Panc1 (cell line): ENCODE data around the gene RASA3. TPM values are rescaled to one million over a fixed set of nuclear protein-coding genes. Genes with fewer than 3 reads are reported as not detected.
A peak's percentile ranks its signal among the peaks of the same experiment; 100 is the strongest.

Experiments used
- ATAC-seq: fragments of 200-7000 bp; cut with Tn5 transposase; 2 replicates; pipeline ENCODE4 v1.9.1; 2020; ENCODE audit warnings: mild to moderate bottlenecking, moderate library complexity
- BruUV-seq: library from RNA; stranded (reverse); fragments of 400-500 nt; replicated peaks from 2 replicates; lab custom pipeline; 2021; lab: Mats Ljungman, UMichigan
- CTCF ChIA-PET: fragments of 300-600 bp; sonication (Branson Sonifier 250); formaldehyde crosslinking; loops from one replicate; lab custom pipeline; 2022; ENCODE audit warnings: antibody characterized with exemption; lab: Charles Lee
- POLR2A ChIA-PET: fragments of 300-600 bp; sonication (Branson Sonifier 250); formaldehyde crosslinking; loops from one replicate; lab custom pipeline; 2022; ENCODE audit warnings: antibody characterized with exemption; lab: Charles Lee
- DNase-seq: peaks from one replicate; pipeline ENCODE4 v3.0.0-alpha.2; 2010; ENCODE audit warnings: low read depth, low spot score
- H3K27ac ChIP-seq: 2 replicates; pipeline ENCODE4 v1.5.1; 2011; ENCODE audit warnings: mild to moderate bottlenecking, low read length, inconsistent platforms
- H3K27me3 ChIP-seq: fragments of 200-500 bp; sonication (Bioruptor generic); 2 replicates; pipeline ENCODE4 v1.6.0; 2014; ENCODE audit warnings: low read length, inconsistent platforms; ENCODE audit not compliant: control insufficient read depth, insufficient read depth
- H3K36me3 ChIP-seq: fragments of 200-500 bp; sonication (Bioruptor generic); 2 replicates; pipeline ENCODE4 v1.5.1; 2014; ENCODE audit warnings: inconsistent platforms, mild to moderate bottlenecking, low read length, moderate library complexity; ENCODE audit not compliant: control insufficient read depth, insufficient read depth
- H3K4me1 ChIP-seq: 2 replicates; pipeline ENCODE4 v1.5.1; 2011; ENCODE audit warnings: inconsistent platforms, mild to moderate bottlenecking, low read length, moderate library complexity; ENCODE audit not compliant: control insufficient read depth, insufficient read depth
- H3K4me3 ChIP-seq, 2 experiments: 2 replicates each; pipeline ENCODE4 v1.5.1; 2011 to 2012; ENCODE audit warnings: low read depth in 2 of 2, low read length in 2 of 2, mild to moderate bottlenecking in 2 of 2, inconsistent platforms in 1 of 2, moderate library complexity in 1 of 2
- H3K9me3 ChIP-seq: fragments of 200-500 bp; sonication (Bioruptor generic); 2 replicates; pipeline ENCODE4 v1.5.1; 2014; ENCODE audit warnings: low read depth, mild to moderate bottlenecking, inconsistent platforms, low read length, moderate library complexity; ENCODE audit not compliant: control insufficient read depth, insufficient read depth
- CTCF ChIP-seq: fragments of 450-650 bp; IDR thresholded peaks from 2 replicates; pipeline ENCODE4 v1.5.1; 2017; ENCODE audit warnings: mild to moderate bottlenecking
- POLR2AphosphoS5 ChIP-seq: IDR thresholded peaks from 2 replicates; pipeline ENCODE4 v1.6.1; 2012; ENCODE audit warnings: mild to moderate bottlenecking, low read depth, low read length, moderate library complexity
- SIN3A ChIP-seq: IDR thresholded peaks from 2 replicates; pipeline ENCODE4 v1.6.1; 2012; ENCODE audit warnings: low read depth, mild to moderate bottlenecking, low read length, moderate library complexity, borderline replicate concordance; ENCODE audit not compliant: insufficient read depth
- TCF7L2 ChIP-seq: IDR thresholded peaks from 2 replicates; pipeline ENCODE4 v1.6.1; 2011; ENCODE audit warnings: mild to moderate bottlenecking, low read depth, low read length, inconsistent platforms
- in situ Hi-C: cut with HindIII; loops from 2 replicates; pipeline ENCODE4 v1.10.0; 2016; ENCODE audit warnings: low sequenced_read_pairs, low pct_unique_long_range_greater_than_20kb
- intact Hi-C: fragments of 100-400 bp; cut with micrococcal nuclease; formaldehyde crosslinking; loops from one replicate; pipeline ENCODE4 v1.10.0; 2022; ENCODE audit not compliant: unreplicated experiment
- total RNA-seq: library from RNA; stranded (reverse); gene quantifications from one replicate; pipeline ENCODE4 v1.2.1, GENCODE V29; 2021; ENCODE audit not compliant: unreplicated experiment

The RASA3 gene
- total RNA-seq, 1 experiment from 2014 or later = 33.7 TPM

DNA sequence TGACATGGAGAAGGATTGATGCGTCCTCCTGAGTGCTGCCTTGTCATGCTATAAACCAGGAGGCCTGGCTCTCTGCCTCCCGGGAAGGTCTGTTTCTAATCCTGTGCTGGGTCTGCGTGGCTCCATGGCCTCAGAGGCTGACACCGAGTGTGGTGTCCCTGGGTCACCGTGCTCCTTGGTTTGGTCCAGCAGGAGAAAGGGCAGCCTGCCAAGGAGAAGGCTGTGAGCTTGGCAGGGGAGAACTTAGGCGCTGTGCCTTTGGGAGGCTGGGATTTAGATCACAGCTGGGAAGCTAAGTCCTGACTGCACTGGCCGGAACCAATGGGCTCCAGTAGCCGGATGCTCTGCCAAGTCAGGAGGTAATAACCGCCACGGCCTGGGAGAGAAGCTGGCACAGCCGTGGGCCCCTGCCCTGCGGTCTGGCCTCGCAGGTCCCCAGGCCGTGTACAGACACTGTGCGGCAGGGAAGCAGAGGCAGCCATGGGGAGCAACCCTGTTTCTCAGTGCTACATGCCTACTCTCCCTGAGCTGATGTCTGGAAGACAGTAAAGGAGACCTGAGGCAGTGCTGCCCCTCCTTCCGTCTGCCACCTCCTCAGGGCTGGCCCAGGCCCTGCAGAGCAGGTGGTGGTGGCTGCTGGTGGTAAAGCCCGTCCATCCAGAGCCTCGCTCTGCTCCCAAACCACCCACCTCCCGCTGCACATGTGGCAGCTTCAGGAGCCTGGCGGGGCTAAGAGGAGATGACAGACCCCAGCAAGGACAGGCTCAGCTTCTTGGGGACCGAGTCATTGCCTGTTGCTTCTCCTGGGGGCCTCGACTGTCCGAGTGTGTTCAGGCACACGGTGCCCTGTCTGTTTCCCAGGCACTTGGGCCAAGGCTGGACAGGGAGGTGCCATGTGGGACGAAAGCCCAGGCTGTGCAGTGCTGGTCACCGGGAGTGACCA, 203.5 kb downstream of the RASA3 start:
- BruUV-seq = no TSS peak
- intact Hi-C loops (no loop called here), in situ Hi-C loops (no loop called here)
- no peak overlapping the region for H3K4me3 ChIP-seq
- CTCF ChIA-PET = no interaction called here
- no peak for DNase-seq
- H3K9me3 ChIP-seq = no peaks in the 10 kb centered on the region
- no peak overlapping the region for H3K27ac ChIP-seq
- H3K36me3 ChIP-seq = no peaks in the 10 kb centered on the region
- no peaks in the 10 kb centered on the region for H3K27me3 ChIP-seq
- TF ChIP-seq SIN3A = no peak
- no peak for TF ChIP-seq POLR2AphosphoS5
- no peak for TF ChIP-seq TCF7L2
- TF ChIP-seq CTCF = no peak
- no peaks in the 10 kb centered on the region for H3K4me1 ChIP-seq
- POLR2A ChIA-PET = no interaction called here
- peak; percentile 55 for ATAC-seq

Other genes with a start within 250 kb of the RASA3 start
- gene C13orf46, start 158.5 kb downstream of the RASA3 start, total RNA-seq = 2.6 TPM
- gene CFAP97D2, start 46.6 kb upstream of the RASA3 start, total RNA-seq = not detected
- gene CDC16, start 102.3 kb upstream of the RASA3 start, total RNA-seq = 51.8 TPM
- gene UPF3A, start 149.0 kb upstream of the RASA3 start, total RNA-seq = 36.3 TPM
- 15.3 TPM for gene CHAMP1, start 181.9 kb upstream of the RASA3 start, total RNA-seq